Measurements from ENCODE around the gene GOLGB1.

The GOLGB1 gene

DNA sequence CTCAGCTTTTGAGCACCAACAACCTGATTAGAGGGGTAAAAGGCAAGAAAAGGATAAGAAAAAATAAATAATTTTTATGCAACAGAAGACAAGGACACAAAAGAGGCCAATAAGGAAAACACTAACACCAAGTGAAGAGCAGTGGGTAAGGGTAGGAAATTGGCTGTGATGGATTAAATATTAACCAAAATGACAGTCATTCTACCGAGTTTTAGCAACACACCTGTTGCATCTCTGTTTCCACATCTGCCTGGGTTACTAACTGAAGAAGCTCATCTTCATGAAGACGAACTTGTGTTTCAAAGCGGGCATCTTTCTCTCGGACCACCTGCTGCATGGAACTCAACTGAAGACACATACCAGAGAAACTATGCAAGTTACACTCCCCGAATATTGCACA lies 30.1 kb downstream of the GOLGB1 start:
- no peak overlapping the region for H3K27ac ChIP-seq (ENCODE audit: extremely low read depth, low read depth, low read length)
- ChIA-PET POLR2A (no interaction called here), CTCF (no interaction called here)
- no peaks in the 10 kb centered on the region for H3K9me3 ChIP-seq (ENCODE audit: control insufficient read depth, insufficient read depth, low read depth, low read length)
- H3K4me3 ChIP-seq (ENCODE audit: low read depth, low read length) = no peak overlapping the region
- peaks cover 20 to 94% of the 10 kb centered on the region in 2 experiments for H3K36me3 ChIP-seq (ENCODE audit: control insufficient read depth in 2 of 2, insufficient read depth in 1 of 2, low read length in 2 of 2)
- H3K4me1 ChIP-seq (ENCODE audit: control insufficient read depth, insufficient read depth, low read length) = no peaks in the 10 kb centered on the region
- TF ChIP-seq SP2 (tag by site-specific recombination; IDR thresholded peaks at IDR 0.05) (no peak), ZSCAN23 (tag by site-specific recombination; IDR thresholded peaks at IDR 0.05) (no peak), SCRT1 (tag by site-specific recombination; IDR thresholded peaks at IDR 0.05; ENCODE audit: borderline replicate concordance) (peak; percentile 66; the same call in 1 of the 2 replicates), SCRT2 (tag by site-specific recombination; IDR thresholded peaks at IDR 0.05) (peak; percentile 81), ZNF114 (tag by site-specific recombination; IDR thresholded peaks at IDR 0.05) (no peak), ZNF792 (tag by site-specific recombination; IDR thresholded peaks at IDR 0.05) (no peak), ZNF664 (tag by site-specific recombination; IDR thresholded peaks at IDR 0.05) (no peak)

DNA sequence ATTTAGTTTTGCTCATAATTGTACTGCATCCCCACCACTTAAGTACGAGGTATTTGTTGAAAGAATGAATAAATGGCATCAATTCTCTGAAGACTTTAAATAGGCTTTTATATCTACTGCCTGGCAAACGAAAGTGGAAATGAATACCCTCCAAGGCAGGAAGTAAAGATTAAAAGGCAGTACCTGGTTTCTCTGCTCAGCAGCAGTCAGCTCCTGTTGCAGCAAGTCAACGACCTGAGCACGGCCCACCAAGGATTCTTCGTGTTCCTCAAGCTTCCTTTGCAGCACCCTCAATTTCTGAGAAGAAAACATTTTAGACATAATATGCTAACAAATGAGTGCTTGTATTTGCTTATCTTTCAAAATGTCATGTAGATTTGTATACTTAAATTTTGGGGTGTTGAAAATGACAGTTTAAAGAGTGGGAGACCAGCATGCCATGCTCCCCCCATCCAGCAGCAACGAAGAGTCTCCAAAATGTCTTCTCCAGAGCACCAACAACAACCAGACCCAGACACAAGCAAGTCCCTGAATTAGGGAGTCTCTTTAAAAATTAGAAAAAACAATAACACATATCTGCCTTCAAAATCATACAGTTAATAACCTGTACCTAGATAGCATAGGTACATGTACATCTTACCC lies 31.2 kb downstream of the GOLGB1 start:
- Histone ChIP-seq H3K9me3 (ENCODE audit: control insufficient read depth, insufficient read depth, low read depth, low read length) (no peaks in the 10 kb centered on the region), H3K27ac (ENCODE audit: extremely low read depth, low read depth, low read length) (no peak overlapping the region), H3K36me3 (ENCODE audit: control insufficient read depth in 2 of 2, insufficient read depth in 1 of 2, low read length in 2 of 2) (peaks cover 14 to 95% of the 10 kb centered on the region in 2 experiments), H3K4me3 (ENCODE audit: low read depth, low read length) (no peak overlapping the region), H3K4me1 (ENCODE audit: control insufficient read depth, insufficient read depth, low read length) (no peaks in the 10 kb centered on the region)
- ChIA-PET POLR2A (no interaction called here), CTCF (no interaction called here)
- TF ChIP-seq ZNF473 (tag by site-specific recombination; IDR thresholded peaks at IDR 0.05) = no peak
- TF ChIP-seq ZNF324 (tag by site-specific recombination; IDR thresholded peaks at IDR 0.05) = no peak
- TF ChIP-seq ZNF146 (tag by site-specific recombination; IDR thresholded peaks at IDR 0.05) = no peak
- TF ChIP-seq ZNF792 (tag by site-specific recombination; IDR thresholded peaks at IDR 0.05) = no peak
- no peak for TF ChIP-seq ZBTB1 (tag by site-specific recombination; IDR thresholded peaks at IDR 0.05)

DNA sequence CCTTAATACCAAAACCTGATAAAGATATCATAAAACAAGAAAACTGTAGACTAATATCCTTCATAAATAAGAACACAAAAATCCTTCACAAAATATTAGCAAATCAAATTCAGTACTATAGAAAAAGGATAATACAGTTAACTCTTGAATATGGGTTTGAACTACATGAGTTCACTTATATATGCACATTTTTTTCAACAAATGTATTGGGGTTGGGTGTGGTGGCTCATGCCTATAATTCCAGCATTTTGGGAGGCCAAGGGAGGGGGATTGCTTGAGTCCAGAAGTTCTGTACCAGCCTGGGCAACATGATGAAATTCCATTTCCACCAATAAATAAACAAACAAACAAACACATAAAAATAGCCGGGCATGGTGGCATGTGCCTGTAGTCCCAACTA lies 39.2 kb downstream of the GOLGB1 start:
- no peaks in the 10 kb centered on the region for H3K4me1 ChIP-seq (ENCODE audit: control insufficient read depth, insufficient read depth, low read length)
- no peak overlapping the region for H3K4me3 ChIP-seq (ENCODE audit: low read depth, low read length)
- ChIA-PET POLR2A (no interaction called here), CTCF (no interaction called here)
- TF ChIP-seq ZBTB21 (tag by site-specific recombination; IDR thresholded peaks at IDR 0.05) (no peak), ZNF558 (tag by site-specific recombination; IDR thresholded peaks at IDR 0.05) (no peak), ZNF19 (tag by site-specific recombination; IDR thresholded peaks at IDR 0.05; ENCODE audit: low read depth) (no peak), ZNF624 (tag by site-specific recombination; IDR thresholded peaks at IDR 0.05) (no peak), OSR2 (tag by site-specific recombination; IDR thresholded peaks at IDR 0.05) (no peak), ZNF660 (tag by site-specific recombination; IDR thresholded peaks at IDR 0.05) (no peak), ZNF48 (tag by site-specific recombination; IDR thresholded peaks at IDR 0.05) (no peak), WT1 (tag by site-specific recombination; IDR thresholded peaks at IDR 0.05) (no peak), ZFHX2 (tag by site-specific recombination; conservative IDR thresholded peaks at IDR 0.05) (no peak), ZBTB7A (tag by site-specific recombination; IDR thresholded peaks at IDR 0.05; ENCODE audit: low read depth) (no peak)
- TF ChIP-seq, protein P1, sequence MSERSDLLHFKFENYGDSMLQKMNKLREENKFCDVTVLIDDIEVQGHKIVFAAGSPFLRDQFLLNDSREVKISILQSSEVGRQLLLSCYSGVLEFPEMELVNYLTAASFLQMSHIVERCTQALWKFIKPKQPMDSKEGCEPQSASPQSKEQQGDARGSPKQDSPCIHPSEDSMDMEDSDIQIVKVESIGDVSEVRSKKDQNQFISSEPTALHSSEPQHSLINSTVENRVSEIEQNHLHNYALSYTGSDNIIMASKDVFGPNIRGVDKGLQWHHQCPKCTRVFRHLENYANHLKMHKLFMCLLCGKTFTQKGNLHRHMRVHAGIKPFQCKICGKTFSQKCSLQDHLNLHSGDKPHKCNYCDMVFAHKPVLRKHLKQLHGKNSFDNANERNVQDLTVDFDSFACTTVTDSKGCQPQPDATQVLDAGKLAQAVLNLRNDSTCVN (tag by site-specific recombination; optimal IDR thresholded peaks at IDR 0.05) = no peak
- TF ChIP-seq, protein P2, sequence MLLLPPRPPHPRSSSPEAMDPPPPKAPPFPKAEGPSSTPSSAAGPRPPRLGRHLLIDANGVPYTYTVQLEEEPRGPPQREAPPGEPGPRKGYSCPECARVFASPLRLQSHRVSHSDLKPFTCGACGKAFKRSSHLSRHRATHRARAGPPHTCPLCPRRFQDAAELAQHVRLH (tag by site-specific recombination; IDR thresholded peaks at IDR 0.05) = no peak
- TF ChIP-seq, protein P3, sequence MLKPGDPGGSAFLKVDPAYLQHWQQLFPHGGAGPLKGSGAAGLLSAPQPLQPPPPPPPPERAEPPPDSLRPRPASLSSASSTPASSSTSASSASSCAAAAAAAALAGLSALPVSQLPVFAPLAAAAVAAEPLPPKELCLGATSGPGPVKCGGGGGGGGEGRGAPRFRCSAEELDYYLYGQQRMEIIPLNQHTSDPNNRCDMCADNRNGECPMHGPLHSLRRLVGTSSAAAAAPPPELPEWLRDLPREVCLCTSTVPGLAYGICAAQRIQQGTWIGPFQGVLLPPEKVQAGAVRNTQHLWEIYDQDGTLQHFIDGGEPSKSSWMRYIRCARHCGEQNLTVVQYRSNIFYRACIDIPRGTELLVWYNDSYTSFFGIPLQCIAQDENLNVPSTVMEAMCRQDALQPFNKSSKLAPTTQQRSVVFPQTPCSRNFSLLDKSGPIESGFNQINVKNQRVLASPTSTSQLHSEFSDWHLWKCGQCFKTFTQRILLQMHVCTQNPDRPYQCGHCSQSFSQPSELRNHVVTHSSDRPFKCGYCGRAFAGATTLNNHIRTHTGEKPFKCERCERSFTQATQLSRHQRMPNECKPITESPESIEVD (tag by site-specific recombination; IDR thresholded peaks at IDR 0.05) = no peak
- no peak overlapping the region for H3K27ac ChIP-seq (ENCODE audit: extremely low read depth, low read depth, low read length)
- H3K36me3 ChIP-seq (ENCODE audit: control insufficient read depth in 2 of 2, insufficient read depth in 1 of 2, low read length in 2 of 2) = peaks cover 8 to 57% of the 10 kb centered on the region in 2 experiments
- H3K9me3 ChIP-seq (ENCODE audit: control insufficient read depth, insufficient read depth, low read depth, low read length) = no peaks in the 10 kb centered on the region

Data from HEK293 (cell line).